GM06990 (cell line): Measurements from ENCODE around the gene GCSH.

Source experiments
- DNase-seq: peaks from one replicate; pipeline ENCODE4 v3.0.0-alpha.2; 2011; ENCODE audit not compliant: insufficient read length; ENCODE audit errors: extremely low read depth
- H3K27me3 ChIP-seq: replicated peaks from 2 replicates; pipeline ENCODE4 v1.6.0; 2011; ENCODE audit warnings: low read length; ENCODE audit not compliant: control insufficient read depth, insufficient read depth
- H3K36me3 ChIP-seq: 2 replicates; pipeline ENCODE4 v1.5.1; 2011; ENCODE audit warnings: low read length; ENCODE audit not compliant: control insufficient read depth, insufficient read depth
- H3K4me3 ChIP-seq: replicated peaks from 2 replicates; pipeline ENCODE4 v1.5.1; 2011; ENCODE audit warnings: low read depth, mild to moderate bottlenecking, control low read depth, low read length
- TF ChIP-seq, protein P1 (sequence below): IDR thresholded peaks from 2 replicates; pipeline ENCODE4 v1.5.1; 2011; ENCODE audit warnings: low read length, control low read depth, mild to moderate bottlenecking, inconsistent platforms; ENCODE audit not compliant: insufficient read depth, poor library complexity, severe bottlenecking

GCSH gene

DNA sequence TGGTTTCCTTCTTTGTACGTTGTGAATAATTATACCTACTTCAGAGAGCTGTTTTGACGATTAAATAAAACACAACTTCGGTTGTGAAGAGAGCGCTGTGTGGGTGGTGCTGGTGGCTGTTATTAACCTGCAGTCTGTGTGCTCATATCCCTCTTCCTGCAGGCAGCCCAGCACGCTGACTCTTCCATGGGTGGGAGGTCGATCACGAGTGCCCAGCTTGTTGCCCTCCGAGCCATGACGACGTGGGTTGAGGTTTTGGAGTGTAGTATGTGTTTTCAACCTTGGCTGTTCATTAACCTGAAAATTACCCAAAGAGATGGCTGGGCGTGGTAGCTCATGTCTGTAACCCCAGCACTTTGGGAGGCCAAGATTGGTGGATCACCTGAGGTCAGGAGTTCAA, 11.3 kb upstream of the GCSH start:
- Histone ChIP-seq H3K36me3 (no peaks in the 10 kb centered on the region), H3K27me3 (no peaks in the 10 kb centered on the region), H3K4me3 (no peak overlapping the region)
- DNase-seq = no peak
- TF ChIP-seq, protein P1, sequence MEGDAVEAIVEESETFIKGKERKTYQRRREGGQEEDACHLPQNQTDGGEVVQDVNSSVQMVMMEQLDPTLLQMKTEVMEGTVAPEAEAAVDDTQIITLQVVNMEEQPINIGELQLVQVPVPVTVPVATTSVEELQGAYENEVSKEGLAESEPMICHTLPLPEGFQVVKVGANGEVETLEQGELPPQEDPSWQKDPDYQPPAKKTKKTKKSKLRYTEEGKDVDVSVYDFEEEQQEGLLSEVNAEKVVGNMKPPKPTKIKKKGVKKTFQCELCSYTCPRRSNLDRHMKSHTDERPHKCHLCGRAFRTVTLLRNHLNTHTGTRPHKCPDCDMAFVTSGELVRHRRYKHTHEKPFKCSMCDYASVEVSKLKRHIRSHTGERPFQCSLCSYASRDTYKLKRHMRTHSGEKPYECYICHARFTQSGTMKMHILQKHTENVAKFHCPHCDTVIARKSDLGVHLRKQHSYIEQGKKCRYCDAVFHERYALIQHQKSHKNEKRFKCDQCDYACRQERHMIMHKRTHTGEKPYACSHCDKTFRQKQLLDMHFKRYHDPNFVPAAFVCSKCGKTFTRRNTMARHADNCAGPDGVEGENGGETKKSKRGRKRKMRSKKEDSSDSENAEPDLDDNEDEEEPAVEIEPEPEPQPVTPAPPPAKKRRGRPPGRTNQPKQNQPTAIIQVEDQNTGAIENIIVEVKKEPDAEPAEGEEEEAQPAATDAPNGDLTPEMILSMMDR = no peak

DNA sequence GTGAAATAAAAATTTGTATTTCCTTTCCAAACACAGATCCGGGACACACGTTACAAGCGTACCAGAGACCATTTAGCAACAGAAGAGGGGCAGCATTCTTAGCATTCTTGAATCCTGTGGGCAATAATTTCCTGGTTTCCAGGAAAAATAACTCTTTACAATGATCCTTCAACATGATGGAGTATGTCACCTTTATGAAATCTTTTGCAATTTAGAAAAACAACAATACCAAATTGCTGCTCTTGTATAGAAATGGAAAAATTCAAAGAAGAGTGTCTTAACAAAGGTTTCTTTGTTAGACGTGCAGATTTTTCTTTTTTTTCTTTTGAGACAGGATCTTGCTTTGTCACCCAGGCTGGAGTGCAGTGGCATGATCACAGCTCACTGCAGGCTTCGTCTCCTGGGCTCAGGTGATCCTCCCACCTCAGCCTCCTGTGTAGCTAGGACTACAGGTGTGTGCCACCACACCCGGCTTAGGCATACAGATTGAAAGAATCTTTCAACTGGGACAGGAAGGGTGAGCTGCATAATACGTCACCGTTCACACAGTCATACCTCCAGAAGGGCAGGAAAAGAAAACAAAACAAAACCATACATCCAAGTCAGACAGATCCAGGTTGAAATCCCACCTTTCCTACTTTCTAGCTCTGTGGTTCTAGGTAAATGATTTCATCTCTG, 10.8 kb upstream of the GCSH start:
- Histone ChIP-seq H3K36me3 (no peaks in the 10 kb centered on the region), H3K4me3 (no peak overlapping the region)
- TF ChIP-seq, protein P1 = no peak

DNA sequence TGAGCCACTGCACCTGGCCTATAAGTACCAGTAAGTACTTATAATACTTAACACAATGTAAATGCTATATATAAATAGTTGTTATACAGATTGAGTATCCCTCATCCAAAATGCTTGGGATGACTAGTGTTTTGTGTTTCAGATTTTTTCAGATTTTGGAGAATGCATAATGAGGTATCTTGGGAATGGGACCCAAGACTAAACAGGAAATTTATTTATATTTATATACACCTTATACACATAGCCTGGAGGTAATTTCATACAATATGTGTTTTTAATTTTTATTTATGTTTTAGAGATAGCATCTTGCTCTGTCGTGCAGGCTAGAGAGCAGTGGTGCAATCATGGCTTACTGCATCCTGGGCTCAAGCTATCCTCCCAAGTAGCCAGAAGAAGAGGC, 9.8 kb upstream of the GCSH start:
- Histone ChIP-seq H3K27me3 (no peaks in the 10 kb centered on the region), H3K4me3 (no peak overlapping the region), H3K36me3 (no peaks in the 10 kb centered on the region)
- DNase-seq = no peak
- TF ChIP-seq, protein P1 = no peak

More for the DNA sequence above, 10.8 kb upstream of the GCSH start:
- H3K27me3 ChIP-seq = no peaks in the 10 kb centered on the region
- DNase-seq = no peak

DNA sequence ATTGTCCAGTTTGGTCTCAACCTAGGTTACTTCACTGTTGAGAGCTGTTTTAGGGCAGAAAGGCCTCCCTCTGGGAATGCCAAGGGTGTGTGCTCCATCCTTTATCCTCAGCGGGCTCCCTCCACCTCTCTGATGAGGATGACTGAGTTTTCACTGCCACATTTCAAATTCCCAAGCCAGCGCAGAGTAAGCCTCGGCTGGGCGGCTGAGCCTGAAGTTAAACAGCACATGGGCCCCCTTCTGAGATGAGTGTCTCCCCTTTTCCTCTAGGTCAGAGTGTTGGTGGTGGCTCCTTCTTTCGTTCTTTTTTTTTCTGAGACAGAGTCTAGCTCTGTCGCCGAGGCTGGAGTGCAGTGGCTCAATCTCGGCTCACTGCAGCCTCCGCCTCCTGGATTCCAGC, 5.5 kb upstream of the GCSH start:
- no peaks in the 10 kb centered on the region for H3K27me3 ChIP-seq
- DNase-seq = no peak

DNA sequence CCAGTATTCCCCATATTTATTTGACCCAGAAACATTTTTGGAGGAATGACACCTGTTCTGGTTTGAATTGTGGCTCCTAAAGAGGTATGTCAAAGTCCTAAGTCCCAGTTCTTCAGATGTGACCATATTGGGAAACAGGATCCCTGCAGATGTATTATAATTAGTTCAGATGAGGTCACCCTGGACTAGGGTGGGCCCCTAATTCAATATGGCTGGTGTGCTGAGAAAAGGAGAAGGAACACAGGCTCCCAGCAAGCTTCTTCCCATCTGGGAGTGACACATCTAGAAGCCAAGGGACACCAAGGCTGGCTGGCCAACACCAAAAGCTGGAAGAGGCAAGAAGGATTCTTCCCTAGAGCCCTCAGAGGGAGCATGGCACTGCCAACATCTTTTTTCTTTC, 3.8 kb upstream of the GCSH start:
- DNase-seq = no peak
- Histone ChIP-seq H3K27me3 (no peaks in the 10 kb centered on the region), H3K4me3 (no peak overlapping the region), H3K36me3 (no peaks in the 10 kb centered on the region)
- TF ChIP-seq, protein P1 = no peak

More for the DNA sequence above, 5.5 kb upstream of the GCSH start:
- Histone ChIP-seq H3K36me3 (no peaks in the 10 kb centered on the region), H3K4me3 (no peak overlapping the region)
- TF ChIP-seq, protein P1 = no peak

DNA sequence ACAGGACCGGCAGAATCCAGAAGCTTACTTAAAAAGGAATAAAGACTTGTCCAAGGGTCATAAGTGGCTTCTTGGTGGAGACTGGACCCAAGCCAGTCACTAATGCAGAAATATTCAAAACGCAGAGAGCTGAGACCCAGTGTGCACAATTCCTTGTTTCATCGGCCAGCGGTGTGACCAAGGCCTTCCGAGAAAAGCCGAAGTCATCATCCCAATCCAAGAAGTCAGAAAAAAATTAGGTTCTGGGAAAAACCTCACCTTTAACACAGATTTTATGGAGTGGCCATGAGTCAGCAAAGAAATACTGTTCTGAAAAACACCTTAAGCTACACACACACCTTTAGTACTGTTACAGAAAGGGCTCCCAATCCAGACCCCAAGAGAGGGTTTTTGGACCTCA, 1.0 kb upstream of the GCSH start:
- TF ChIP-seq, protein P1 = no peak
- Histone ChIP-seq H3K27me3 (no peaks in the 10 kb centered on the region), H3K36me3 (no peaks in the 10 kb centered on the region; the same call in 1 of the 2 replicates), H3K4me3 (no peak overlapping the region)
- DNase-seq = no peak
